Endothelial cell of umbilical vein (primary cell): ENCODE data around the gene RAP1GDS1. TPM values are rescaled to one million over a fixed set of nuclear protein-coding genes. Genes with fewer than 3 reads are reported as not detected.

Experiments
- BruUV-seq: library from RNA; stranded (reverse); fragments of 400-500 nt; replicated peaks from 2 replicates; lab custom pipeline; 2021; lab: Mats Ljungman, UMichigan
- CTCF ChIA-PET: fragments of 300-600, 350-600 bp; sonication (Branson Sonifier 250); formaldehyde crosslinking; loops from one replicate; lab custom pipeline; 2021; ENCODE audit warnings: antibody characterized with exemption, inconsistent platforms; lab: Charles Lee
- POLR2A ChIA-PET: fragments of 300-600, 350-600 bp; sonication (Branson Sonifier 250); formaldehyde crosslinking; loops from one replicate; lab custom pipeline; 2021; ENCODE audit warnings: antibody characterized with exemption, inconsistent platforms; lab: Charles Lee
- DNase-seq: peaks from one replicate; pipeline ENCODE4 v3.0.0-alpha.2; 2011; ENCODE audit warnings: low read depth, low spot score
- FAIRE-seq: peaks from 2 replicates; lab custom pipeline; 2011; peaks lifted over from hg19 to GRCh38; lab: Jason Lieb, UNC
- H2AFZ ChIP-seq: 2 replicates; pipeline ENCODE4 v1.6.0; 2012; ENCODE audit warnings: low read depth, low read length, control low read depth, inconsistent platforms
- H3K27ac ChIP-seq: 2 replicates; pipeline ENCODE4 v1.5.1; 2011; ENCODE audit warnings: low read depth, mild to moderate bottlenecking, control low read depth, low read length, moderate library complexity; ENCODE audit not compliant: insufficient read depth
- H3K27me3 ChIP-seq, 2 experiments: 2 replicates each; pipeline versions ENCODE4 v1.6.0 to v1.6.1; 2011; ENCODE audit warnings: low read length in 2 of 2, mixed read lengths in 1 of 2; ENCODE audit not compliant: control insufficient read depth in 2 of 2, insufficient read depth in 2 of 2
- H3K36me3 ChIP-seq, 2 experiments: 2 replicates in 1 of 2; 3 replicates in 1 of 2; pipeline ENCODE4 v1.5.1; 2011; ENCODE audit warnings: low read length in 2 of 2, mild to moderate bottlenecking in 1 of 2, moderate library complexity in 1 of 2; ENCODE audit not compliant: control insufficient read depth in 2 of 2, insufficient read depth in 2 of 2; ENCODE audit errors: extremely low read depth in 1 of 2
- H3K4me1 ChIP-seq: 3 replicates; pipeline ENCODE4 v1.5.1; 2011; ENCODE audit warnings: mild to moderate bottlenecking, low read length; ENCODE audit not compliant: control insufficient read depth, insufficient read depth; ENCODE audit errors: extremely low read depth
- H3K4me2 ChIP-seq: 2 replicates; pipeline ENCODE4 v1.6.1; 2011; ENCODE audit warnings: low read length, control low read depth, mixed read lengths; ENCODE audit not compliant: insufficient read depth
- H3K4me3 ChIP-seq, 3 experiments: fragments of 200-600 bp in 1 of 3; sonication (generic), shearing (Covaris generic) in 1 of 3; replicated peaks in 1 of 3; 2 replicates each; pipeline ENCODE4 v1.5.1; 2011 to 2016; ENCODE audit warnings: control low read depth in 3 of 3, low read length in 3 of 3, mild to moderate bottlenecking in 2 of 3, inconsistent platforms in 1 of 3, low read depth in 1 of 3, moderate library complexity in 1 of 3; ENCODE audit not compliant: insufficient read depth in 1 of 3
- H3K79me2 ChIP-seq: 2 replicates; pipeline ENCODE4 v1.6.0; 2012; ENCODE audit warnings: low read length, inconsistent platforms; ENCODE audit not compliant: control insufficient read depth, insufficient read depth
- H3K9ac ChIP-seq: replicated peaks from 2 replicates; pipeline ENCODE3; 2011; ENCODE audit warnings: low read length, control low read depth; ENCODE audit not compliant: insufficient read depth; ENCODE audit errors: extremely low read depth
- H3K9me1 ChIP-seq: replicated peaks from 3 replicates; pipeline ENCODE4 v1.6.0; 2011; ENCODE audit warnings: mild to moderate bottlenecking, low read length; ENCODE audit not compliant: control insufficient read depth, insufficient read depth; ENCODE audit errors: extremely low read depth
- H3K9me3 ChIP-seq: replicated peaks from 2 replicates; pipeline ENCODE4 v1.5.1; 2012; ENCODE audit warnings: low read length, inconsistent platforms; ENCODE audit not compliant: control insufficient read depth, insufficient read depth
- H4K20me1 ChIP-seq: replicated peaks from 2 replicates; pipeline ENCODE3; 2011; ENCODE audit warnings: mild to moderate bottlenecking, low read length; ENCODE audit not compliant: control insufficient read depth, insufficient read depth; ENCODE audit errors: extremely low read depth
- CTCF ChIP-seq, 2 donors: IDR thresholded peaks; 1 replicate in 1 of 2; 2 replicates in 1 of 2; pipeline ENCODE4 v1.5.1; 2011; ENCODE audit warnings: low read length in 2 of 2, mild to moderate bottlenecking in 2 of 2, moderate library complexity in 2 of 2, control low read depth in 1 of 2, inconsistent platforms in 1 of 2, low read depth in 1 of 2; ENCODE audit not compliant: insufficient read depth in 1 of 2; ENCODE audit errors: extremely low read depth in 1 of 2
- EZH2 ChIP-seq: IDR thresholded peaks from 2 replicates; pipeline ENCODE4 v1.6.1; 2012; ENCODE audit warnings: borderline replicate concordance, low read depth, mild to moderate bottlenecking, moderate library complexity, low read length, inconsistent platforms; ENCODE audit not compliant: severe bottlenecking
- FOS ChIP-seq: IDR thresholded peaks from 2 replicates; pipeline ENCODE4 v1.6.1; 2011; ENCODE audit warnings: mild to moderate bottlenecking, low read length, moderate library complexity, borderline replicate concordance; ENCODE audit not compliant: insufficient read depth
- GATA2 ChIP-seq: IDR thresholded peaks from 2 replicates; pipeline ENCODE4 v1.7.0; 2011; ENCODE audit warnings: low read depth, mild to moderate bottlenecking, moderate library complexity, mixed read lengths, low read length; ENCODE audit not compliant: insufficient read length, insufficient read depth
- JUN ChIP-seq: IDR thresholded peaks from 2 replicates; pipeline ENCODE4 v1.6.1; 2011; ENCODE audit warnings: borderline replicate concordance, low read depth; ENCODE audit not compliant: insufficient read length, insufficient read depth
- MAX ChIP-seq: IDR thresholded peaks from 2 replicates; pipeline ENCODE4 v1.6.1; 2011; ENCODE audit not compliant: insufficient read depth, insufficient read length
- MYC ChIP-seq: IDR thresholded peaks from one replicate; pipeline ENCODE4 v1.6.1; 2011; ENCODE audit warnings: mild to moderate bottlenecking, low read depth, low read length
- POLR2AphosphoS5 ChIP-seq: IDR thresholded peaks from 2 replicates; pipeline ENCODE4 v1.6.1; 2012; ENCODE audit warnings: low read depth, mild to moderate bottlenecking, control low read depth, low read length, moderate library complexity; ENCODE audit not compliant: insufficient read depth
- dilution Hi-C: fragments of 300-500 bp; cut with MboI; formaldehyde crosslinking; loops from one replicate; pipeline ENCODE4 v1.15.0; 2019; ENCODE audit warnings: low sequenced_read_pairs; ENCODE audit not compliant: extremely low pct_ligation_motif_present
- intact Hi-C: fragments of 100-400 bp; cut with micrococcal nuclease; formaldehyde crosslinking; loops from one replicate; pipeline ENCODE4 v1.10.0; 2022
- polyA plus RNA-seq, 4 experiments: library from polyadenylated mRNA; depleted of rRNA in 3 of 4; stranded (reverse) in 3 of 4; unstranded in 1 of 4; fragments of >200 nt; gene quantifications; 2 replicates each; pipeline versions ENCODE4 v1.2.1 to v1.2.3, GENCODE V29; 2011 to 2012; ENCODE audit warnings: missing spikeins in 1 of 4
- total RNA-seq: library from RNA; stranded (reverse); gene quantifications from 2 replicates; pipeline ENCODE4 v1.2.3, GENCODE V29; 2021

The RAP1GDS1 gene
- total and polyA plus RNA-seq, 2 donors (not counting 3 experiments of a cell fraction or from before 2014, with no cell fraction given), result 17.6 to 52.8 TPM

GRCh38 chr4:98493296-98493695 is 232.1 kb downstream of the RAP1GDS1 start:
- CTCF ChIA-PET, result no interaction called here
- Histone ChIP-seq H4K20me1 (no peaks in the 10 kb centered on the region), H2AFZ (no peak overlapping the region), H3K9ac (no peak overlapping the region), H3K27ac (no peak overlapping the region), H3K4me2 (no peak overlapping the region), H3K4me3 (no peak overlapping the region), H3K9me1 (no peaks in the 10 kb centered on the region), H3K36me3 (peaks cover 0 to 8% of the 10 kb centered on the region in 2 experiments), H3K27me3 (no peaks in the 10 kb centered on the region), H3K79me2 (peaks cover 4% of the 10 kb centered on the region), H3K4me1 (no peaks in the 10 kb centered on the region), H3K9me3 (no peaks in the 10 kb centered on the region)
- FAIRE-seq (no peak), DNase-seq (no peak)
- dilution Hi-C loops, result no loop called here
- BruUV-seq, result no TSS peak
- TF ChIP-seq POLR2AphosphoS5 (no peak), GATA2 (no peak), EZH2 (no peak), FOS (no peak), MAX (no peak), MYC (no peak), JUN (no peak), CTCF (IDR thresholded peaks at IDR 0.05; ENCODE audit: extremely low read depth in 1 of 2, insufficient read depth in 1 of 2, low read depth in 1 of 2, low read length in 2 of 2) (no peak)
- POLR2A ChIA-PET, result no interaction called here
- intact Hi-C loops, result no loop called here

Other genes with a start within 250 kb of the RAP1GDS1 start
- not detected in 2 replicates for gene STPG2, start 117.9 kb upstream of the RAP1GDS1 start, total RNA-seq
- not detected in 2 replicates for gene STPG2, start 117.9 kb upstream of the RAP1GDS1 start, polyA plus RNA-seq